Measurements from ENCODE around the gene DUSP22.

DUSP22 gene

GRCh38 chr6:382883-383810, 90.9 kb downstream of the DUSP22 start:
- no peak for DNase-seq

DNA sequence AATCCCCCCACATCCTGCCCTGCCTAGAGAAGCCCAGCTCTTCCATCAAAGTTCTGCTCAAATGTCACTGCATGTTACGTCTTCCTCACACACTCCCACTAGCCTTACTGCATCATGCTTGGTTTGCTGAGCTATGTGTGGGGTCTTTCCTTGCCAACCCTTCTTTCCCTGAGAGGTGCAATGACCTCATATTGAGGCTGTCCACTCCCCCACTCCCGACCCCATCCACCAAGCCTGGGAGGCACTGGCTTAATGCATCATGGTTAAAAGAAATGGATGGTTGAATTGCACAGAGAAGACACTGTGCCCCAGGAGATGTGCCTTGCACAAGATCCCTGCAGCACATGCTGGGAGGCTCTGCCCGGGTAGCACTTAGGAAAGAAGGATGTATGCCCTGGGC, 91.6 kb downstream of the DUSP22 start:
- DNase-seq = no peak

GRCh38 chr6:384898-385297, 92.6 kb downstream of the DUSP22 start:
- no peak for DNase-seq

DNA sequence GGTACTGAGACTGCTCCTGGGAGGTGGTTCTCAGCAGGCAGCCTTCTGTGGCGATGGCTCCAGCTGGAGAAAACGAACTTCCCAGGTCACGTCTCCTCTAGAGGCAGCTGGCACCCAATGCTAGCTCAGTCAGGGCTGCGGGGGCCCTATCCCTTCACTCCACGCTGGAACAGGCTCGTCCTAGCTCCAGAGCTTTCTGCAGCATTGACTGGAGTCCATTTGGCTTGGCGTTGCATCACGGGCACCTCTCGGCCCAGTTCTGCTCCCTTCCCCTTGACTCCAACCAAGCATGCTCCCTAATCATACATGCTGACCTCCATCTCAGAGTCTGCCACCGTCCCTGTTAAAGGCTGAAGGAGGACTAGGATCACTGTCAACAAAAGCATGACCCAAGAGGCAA, 93.3 kb downstream of the DUSP22 start:
- no peak for DNase-seq

DNA sequence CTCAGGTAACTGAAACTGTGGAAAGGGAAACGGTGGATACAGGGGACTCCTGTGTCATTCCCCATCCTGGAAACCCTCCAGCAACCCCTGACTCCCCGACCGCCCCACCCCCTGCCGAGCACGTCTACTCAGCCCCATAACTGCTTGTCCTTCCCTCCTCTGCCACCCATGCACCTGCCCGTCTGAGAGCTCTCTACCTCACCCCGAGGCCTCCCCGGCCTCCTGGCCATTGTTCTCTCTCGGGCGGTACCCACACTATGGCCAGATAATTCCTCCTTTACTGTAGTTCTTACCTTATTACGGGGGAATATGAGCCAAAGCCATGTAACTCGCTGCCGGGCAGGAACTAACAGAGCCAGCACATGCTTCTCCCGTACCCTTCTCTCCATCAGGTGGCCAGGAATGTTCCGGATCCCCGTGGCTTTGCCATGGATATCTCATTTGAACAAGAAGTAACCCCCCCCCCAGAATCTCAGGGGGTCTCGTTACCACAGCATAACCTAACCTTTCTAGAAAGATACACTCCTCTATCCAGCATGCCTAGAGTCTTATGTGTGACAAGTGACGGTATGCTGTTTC, 94.5 kb downstream of the DUSP22 start:
- DNase-seq = no peak

- no peak for DNase-seq
These were observed 95.0 kb downstream of the DUSP22 start for GRCh38 chr6:387293-387741.

GRCh38 chr6:388202-388903, 96.1 kb downstream of the DUSP22 start:
- DNase-seq = no peak

DNA sequence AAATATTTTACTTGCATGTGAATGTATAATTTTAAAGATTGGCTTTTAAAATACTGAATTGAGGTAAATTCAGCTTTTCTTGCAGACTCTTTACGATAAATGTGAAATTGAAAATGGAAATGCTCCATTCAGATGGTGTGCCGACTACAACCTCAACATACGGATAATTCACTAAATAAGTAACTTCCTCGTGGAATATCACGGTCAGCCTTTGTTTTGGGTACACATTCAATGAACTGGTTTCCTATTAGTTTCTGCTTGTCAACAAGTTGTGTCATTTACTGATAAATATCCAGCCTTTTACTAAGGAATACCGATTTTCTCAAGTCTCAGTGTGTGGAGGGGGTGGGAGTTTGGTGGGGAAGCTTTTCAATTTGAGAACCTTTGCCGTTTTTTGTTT, 96.9 kb downstream of the DUSP22 start:
- no peak for DNase-seq

- DNase-seq = no peak
These were observed 97.3 kb downstream of the DUSP22 start for GRCh38 chr6:389622-390021.

DNA sequence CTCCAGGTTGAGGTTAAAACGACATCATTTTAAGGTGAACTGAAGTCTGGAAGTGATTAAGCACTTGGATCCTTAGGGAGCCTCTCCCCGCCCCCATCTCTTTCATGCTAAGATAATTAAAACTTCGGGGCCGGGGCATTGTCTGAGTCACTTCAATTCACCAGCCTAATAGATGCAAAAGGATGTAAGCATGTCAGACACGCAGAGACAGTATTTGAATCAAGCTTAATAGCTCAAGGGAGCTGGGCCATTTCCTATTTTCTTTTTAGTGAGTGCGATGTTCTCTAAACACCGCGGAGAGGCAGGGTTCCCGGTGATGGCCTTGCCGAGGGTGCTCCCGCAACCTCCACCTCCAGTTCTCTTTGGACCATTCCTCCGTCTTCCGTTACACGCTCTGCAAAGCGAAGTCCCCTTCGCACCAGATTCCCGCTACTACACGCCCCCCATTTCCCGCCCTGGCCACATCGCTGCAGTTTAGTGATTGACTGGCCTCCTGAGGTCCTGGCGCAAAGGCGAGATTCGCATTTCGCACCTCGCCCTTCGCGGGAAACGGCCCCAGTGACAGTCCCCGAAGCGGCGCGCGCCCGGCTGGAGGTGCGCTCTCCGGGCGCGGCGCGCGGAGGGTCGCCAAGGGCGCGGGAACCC, 98.7 kb downstream of the DUSP22 start:
- no peak for DNase-seq

- DNase-seq = no peak
These were observed 99.5 kb downstream of the DUSP22 start, which contains the start of gene IRF4 for GRCh38 chr6:391559-392440. Gene IRF4 (plus strand): TSS chr6:391752. CDS start chr6:393153, 1,401 bp downstream.

DNA sequence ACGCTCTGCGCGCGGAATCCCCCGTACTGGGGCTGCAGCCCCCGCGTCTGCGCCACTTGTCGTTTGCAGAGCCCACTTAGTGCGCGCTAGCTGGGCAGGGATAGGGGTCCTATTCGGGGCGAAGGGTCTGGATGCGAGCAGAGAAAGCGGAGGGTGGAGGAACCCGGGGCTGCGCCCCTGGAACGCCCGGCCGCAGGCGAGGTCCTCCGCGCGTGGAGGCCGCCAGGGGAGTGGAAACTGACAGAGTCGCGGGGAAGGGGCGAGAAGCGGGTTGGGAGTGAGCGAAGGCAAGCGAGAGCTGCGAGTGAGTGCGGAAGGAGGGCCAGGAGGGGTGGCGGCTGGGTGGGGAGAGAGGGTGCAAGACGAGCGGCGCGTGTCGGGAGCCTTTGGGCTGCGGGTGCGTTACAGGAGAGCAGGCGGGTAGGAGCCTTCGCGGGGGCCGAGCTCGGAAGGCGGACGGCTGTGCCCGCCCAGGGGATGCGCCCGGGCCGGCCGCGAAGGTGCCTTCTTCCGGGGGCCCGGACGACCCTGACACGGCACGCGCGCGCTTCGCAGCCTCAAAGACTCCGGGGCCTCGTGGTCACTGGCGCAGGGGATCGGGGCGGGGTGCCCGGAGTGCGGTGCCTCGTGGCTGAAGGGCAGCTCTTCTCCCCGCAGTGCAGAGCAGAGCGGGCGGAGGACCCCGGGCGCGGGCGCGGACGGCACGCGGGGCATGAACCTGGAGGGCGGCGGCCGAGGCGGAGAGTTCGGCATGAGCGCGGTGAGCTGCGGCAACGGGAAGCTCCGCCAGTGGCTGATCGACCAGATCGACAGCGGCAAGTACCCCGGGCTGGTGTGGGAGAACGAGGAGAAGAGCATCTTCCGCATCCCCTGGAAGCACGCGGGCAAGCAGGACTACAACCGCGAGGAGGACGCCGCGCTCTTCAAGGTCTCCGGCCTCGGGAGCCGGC, 100.4 kb downstream of the DUSP22 start:
- no peak for DNase-seq

GRCh38 chr6:393391-394221, 101.3 kb downstream of the DUSP22 start:
- no peak for DNase-seq

DNA sequence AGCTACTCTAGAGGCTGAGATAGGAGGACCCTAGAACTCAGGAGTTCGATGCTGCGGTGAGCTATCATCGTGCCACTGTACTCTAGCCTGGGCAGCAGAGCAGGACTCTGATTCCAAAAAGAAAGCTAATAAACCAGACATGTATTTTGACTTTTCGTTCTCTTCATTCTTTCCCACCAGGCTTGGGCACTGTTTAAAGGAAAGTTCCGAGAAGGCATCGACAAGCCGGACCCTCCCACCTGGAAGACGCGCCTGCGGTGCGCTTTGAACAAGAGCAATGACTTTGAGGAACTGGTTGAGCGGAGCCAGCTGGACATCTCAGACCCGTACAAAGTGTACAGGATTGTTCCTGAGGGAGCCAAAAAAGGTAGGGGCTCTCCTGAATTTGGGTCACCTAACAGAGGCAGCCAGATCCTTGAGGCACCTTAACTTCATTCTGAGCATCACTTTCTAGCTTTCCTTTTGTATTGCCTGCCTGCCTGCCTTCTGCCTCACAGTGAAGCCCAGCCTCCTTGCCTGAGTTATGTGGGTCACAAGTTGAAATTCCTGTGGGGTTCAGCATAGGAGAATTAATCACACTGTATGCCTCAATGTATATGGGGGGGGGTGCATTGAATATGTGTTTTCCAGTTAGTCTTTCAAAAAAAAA, 102.5 kb downstream of the DUSP22 start:
- no peak for DNase-seq

GRCh38 chr6:395432-396125, 103.3 kb downstream of the DUSP22 start:
- no peak for DNase-seq

DNA sequence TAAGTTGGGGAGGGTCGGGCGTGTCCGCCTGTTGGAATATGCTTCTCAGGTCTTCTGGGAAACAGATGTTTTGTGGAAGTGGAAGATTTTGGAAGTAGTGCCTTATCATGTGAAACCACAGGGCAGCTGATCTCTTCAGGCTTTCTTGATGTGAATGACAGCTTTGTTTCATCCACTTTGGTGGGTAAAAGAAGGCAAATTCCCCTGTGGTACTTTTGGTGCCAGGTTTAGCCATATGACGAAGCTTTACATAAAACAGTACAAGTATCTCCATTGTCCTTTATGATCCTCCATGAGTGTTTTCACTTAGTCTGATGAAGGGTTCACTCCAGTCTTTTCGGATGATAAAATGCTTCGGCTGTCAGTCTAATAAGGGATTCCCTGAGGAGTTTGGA, 103.8 kb downstream of the DUSP22 start:
- no peak for DNase-seq

- no peak for DNase-seq
These were observed 104.8 kb downstream of the DUSP22 start for GRCh38 chr6:397056-397455.

DNA sequence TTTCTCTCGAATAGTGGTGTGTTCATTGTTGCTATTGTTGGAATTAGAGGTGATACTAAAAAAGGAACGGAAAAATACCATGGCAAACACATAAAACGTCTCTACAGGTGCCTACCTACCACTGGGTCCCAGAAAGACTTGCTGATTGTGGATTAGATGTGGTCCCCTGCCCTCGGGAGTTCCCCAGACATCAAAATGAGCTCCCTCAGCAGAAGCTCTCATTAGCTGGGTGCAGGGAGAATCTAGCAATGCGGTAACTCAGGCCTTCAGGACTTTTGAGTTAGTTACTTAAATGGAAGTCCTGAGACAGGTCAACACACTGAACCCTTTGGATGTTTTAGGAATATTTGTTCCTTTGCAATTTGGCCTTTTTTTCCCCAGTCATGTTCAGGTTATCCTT, 105.3 kb downstream of the DUSP22 start:
- DNase-seq = no peak

- no peak for DNase-seq
These were observed 105.8 kb downstream of the DUSP22 start for GRCh38 chr6:398065-398464.
